Neural cell (in vitro differentiated cells): ENCODE results near the gene MAML3. TPM values are rescaled to one million over a fixed set of nuclear protein-coding genes. Genes with fewer than 3 reads are reported as not detected.

Experiments used
- H2AFZ ChIP-seq: fragments of 200-600, 300-800 bp; sonication (generic), shearing (Covaris generic); 2 replicates; pipeline ENCODE4 v1.6.0; 2014; ENCODE audit warnings: low read depth, mild to moderate bottlenecking, antibody characterized with exemption, low read length, moderate library complexity
- H3F3A ChIP-seq: fragments of 200-600 bp; shearing (Covaris generic); 2 replicates; pipeline ENCODE4 v1.6.1; 2016; ENCODE audit warnings: mild to moderate bottlenecking, moderate library complexity, mixed read lengths, antibody characterized with exemption, low read length; ENCODE audit not compliant: insufficient read depth, poor library complexity, severe bottlenecking
- H3K27ac ChIP-seq: fragments of 200-600, 300-800 bp; sonication (generic), shearing (Covaris generic); 2 replicates; pipeline ENCODE4 v1.5.1; 2014; ENCODE audit warnings: mild to moderate bottlenecking, low read length, moderate library complexity
- H3K27me3 ChIP-seq: fragments of 300-800, 200-600 bp; sonication (generic), shearing (Covaris generic); 2 replicates; pipeline ENCODE4 v1.6.0; 2014; ENCODE audit warnings: mild to moderate bottlenecking, low read depth, low read length, moderate library complexity; ENCODE audit not compliant: insufficient read depth
- H3K36me3 ChIP-seq: fragments of 300-800, 200-600 bp; sonication (generic), shearing (Covaris generic); 2 replicates; pipeline ENCODE4 v1.5.1; 2014; ENCODE audit warnings: mild to moderate bottlenecking, antibody characterized with exemption, low read length, moderate library complexity; ENCODE audit not compliant: insufficient read depth
- H3K4me2 ChIP-seq: fragments of 300-800, 200-600 bp; sonication (generic), shearing (Covaris generic); 2 replicates; pipeline ENCODE4 v1.6.0; 2014; ENCODE audit warnings: mild to moderate bottlenecking, low read length
- H3K4me3 ChIP-seq: fragments of 300-800, 200-600 bp; sonication (generic), shearing (Covaris generic); 2 replicates; pipeline ENCODE4 v1.5.1; 2014; ENCODE audit warnings: mild to moderate bottlenecking, low read length, moderate library complexity
- H3K79me2 ChIP-seq: fragments of 200-600 bp; shearing (Covaris generic); replicated peaks from 2 replicates; pipeline ENCODE4 v1.6.0; 2014; ENCODE audit warnings: mild to moderate bottlenecking, low read length, moderate library complexity; ENCODE audit not compliant: insufficient read depth
- H3K9ac ChIP-seq: fragments of 300-800, 200-600 bp; sonication (generic), shearing (Covaris generic); 2 replicates; pipeline ENCODE4 v1.6.1; 2016; ENCODE audit warnings: mild to moderate bottlenecking, low read length, mixed read lengths
- H3K9me2 ChIP-seq: fragments of 200-600 bp; shearing (Covaris generic); 2 replicates; pipeline ENCODE4 v1.6.1; 2016; ENCODE audit warnings: mild to moderate bottlenecking, low read length, mixed read lengths; ENCODE audit not compliant: insufficient read depth
- H3K9me3 ChIP-seq: fragments of 200-600, 300-800 bp; sonication (generic), shearing (Covaris generic); 2 replicates; pipeline ENCODE4 v1.6.1; 2016; ENCODE audit warnings: mild to moderate bottlenecking, mixed run types, low read length, moderate library complexity, mixed read lengths
- H4K20me1 ChIP-seq: fragments of 200-600 bp; shearing (Covaris generic); 2 replicates; pipeline ENCODE4 v1.6.1; 2016; ENCODE audit warnings: mild to moderate bottlenecking, mixed run types; ENCODE audit not compliant: insufficient read depth
- EP300 ChIP-seq: fragments of 450-650 bp; conservative IDR thresholded peaks from 2 replicates; pipeline ENCODE4 v1.6.1; 2014; ENCODE audit warnings: antibody characterized with exemption, mild to moderate bottlenecking, moderate library complexity; ENCODE audit not compliant: poor library complexity, severe bottlenecking
- EZH2 ChIP-seq: fragments of 200-600, 300-800 bp; shearing (Covaris generic), sonication (generic); IDR thresholded peaks from 2 replicates; pipeline ENCODE4 v1.6.1; 2014; ENCODE audit warnings: antibody characterized with exemption, low read length, borderline replicate concordance, mild to moderate bottlenecking; ENCODE audit not compliant: insufficient read depth, poor library complexity, severe bottlenecking
- MXI1 ChIP-seq: fragments of 450-650 bp; conservative IDR thresholded peaks from 2 replicates; pipeline ENCODE4 v1.6.1; 2014; ENCODE audit warnings: antibody characterized with exemption, mild to moderate bottlenecking; ENCODE audit not compliant: poor library complexity, severe bottlenecking
- POLR2AphosphoS5 ChIP-seq: IDR thresholded peaks from 2 replicates; pipeline ENCODE4 v1.6.1; 2012
- RAD21 ChIP-seq: fragments of 450-650 bp; conservative IDR thresholded peaks from 2 replicates; pipeline ENCODE4 v1.6.1; 2014; ENCODE audit warnings: antibody characterized with exemption, mild to moderate bottlenecking, moderate library complexity
- SMC3 ChIP-seq: fragments of 450-650 bp; conservative IDR thresholded peaks from 2 replicates; pipeline ENCODE4 v1.6.1; 2014; ENCODE audit warnings: antibody characterized with exemption, mild to moderate bottlenecking, moderate library complexity; ENCODE audit not compliant: poor library complexity
- TAF1 ChIP-seq: IDR thresholded peaks from 2 replicates; pipeline ENCODE4 v1.6.1; 2012; ENCODE audit warnings: low read depth
- polyA plus RNA-seq: library from polyadenylated mRNA; depleted of rRNA; stranded (reverse); fragments of >200 nt; gene quantifications from 2 replicates; pipeline ENCODE4 v1.2.3, GENCODE V29; 2014
- TF ChIP-seq, protein P1 (sequence below): IDR thresholded peaks from 2 replicates; pipeline ENCODE4 v1.6.1; 2012; ENCODE audit warnings: borderline replicate concordance
- TF ChIP-seq, protein P2 (sequence below): fragments of 450-650 bp; IDR thresholded peaks from 2 replicates; pipeline ENCODE4 v1.5.1; 2014; ENCODE audit warnings: antibody characterized with exemption, mild to moderate bottlenecking, moderate library complexity; ENCODE audit not compliant: poor library complexity, severe bottlenecking

Gene MAML3
- polyA plus RNA-seq, 1 donor from 2014 or later: 10.2 TPM

DNA sequence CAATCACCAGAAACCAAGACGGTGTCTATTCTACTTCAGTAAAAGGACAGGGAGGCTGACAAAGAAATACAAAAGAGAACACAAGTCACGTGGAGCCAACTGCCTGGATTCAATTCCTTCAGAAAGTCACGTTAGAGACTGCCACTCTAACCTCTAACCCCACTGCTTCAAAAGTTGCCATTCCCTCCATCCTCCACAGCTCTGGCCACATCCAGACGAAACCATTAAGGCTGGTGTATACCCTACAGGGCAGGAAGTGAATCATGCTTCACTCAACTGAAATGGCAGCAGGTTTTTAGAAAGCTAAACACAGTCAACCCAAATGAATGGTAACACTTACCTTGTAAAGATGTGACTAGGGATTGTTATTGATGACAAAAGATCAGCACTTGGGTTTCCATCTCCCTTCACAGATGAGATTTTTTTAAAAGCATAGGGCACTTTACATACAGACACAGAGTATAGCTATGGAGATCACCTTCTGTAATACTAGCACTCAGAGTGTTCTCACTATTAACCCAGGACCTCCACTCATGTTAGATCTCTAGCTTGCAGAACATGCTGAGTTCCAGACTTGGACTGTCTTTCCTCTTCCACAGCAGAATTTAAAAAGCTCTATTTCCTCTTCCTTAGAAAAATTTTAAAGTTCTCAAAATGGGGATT, 37.4 kb downstream of the MAML3 start:
- Histone ChIP-seq H3K4me2 (no peak overlapping the region), H3K27ac (no peak overlapping the region)

DNA sequence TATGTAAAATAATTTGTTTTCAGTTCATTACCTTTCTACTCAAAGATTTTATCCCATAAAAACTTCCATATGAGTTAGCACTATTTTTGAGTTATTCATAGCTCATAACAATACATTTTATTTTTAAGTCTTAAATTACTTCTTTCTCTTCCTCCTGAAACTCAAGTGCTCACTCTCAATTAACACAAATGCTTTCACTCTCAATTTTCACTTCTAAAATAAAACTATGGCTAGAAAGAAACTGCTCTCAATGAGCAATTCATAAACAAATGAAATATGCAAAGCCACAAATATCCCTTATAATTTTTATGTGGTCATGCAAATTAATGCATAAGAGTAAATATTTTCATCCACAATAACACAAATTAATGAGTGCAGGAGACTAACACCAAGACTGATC, 38.8 kb downstream of the MAML3 start:
- Histone ChIP-seq H3K4me2 (no peak overlapping the region), H3F3A (no peaks in the 10 kb centered on the region), H3K4me3 (no peak overlapping the region), H3K9me3 (no peaks in the 10 kb centered on the region), H3K79me2 (peaks cover 30% of the 10 kb centered on the region), H3K27me3 (no peaks in the 10 kb centered on the region), H4K20me1 (no peaks in the 10 kb centered on the region), H3K9ac (no peak overlapping the region), H3K36me3 (no peaks in the 10 kb centered on the region), H2AFZ (no peak overlapping the region), H3K27ac (no peak overlapping the region), H3K9me2 (no peaks in the 10 kb centered on the region)
- TF ChIP-seq POLR2AphosphoS5 (no peak), TAF1 (no peak), MXI1 (no peak), EZH2 (no peak), EP300 (no peak)
- TF ChIP-seq, protein P1, sequence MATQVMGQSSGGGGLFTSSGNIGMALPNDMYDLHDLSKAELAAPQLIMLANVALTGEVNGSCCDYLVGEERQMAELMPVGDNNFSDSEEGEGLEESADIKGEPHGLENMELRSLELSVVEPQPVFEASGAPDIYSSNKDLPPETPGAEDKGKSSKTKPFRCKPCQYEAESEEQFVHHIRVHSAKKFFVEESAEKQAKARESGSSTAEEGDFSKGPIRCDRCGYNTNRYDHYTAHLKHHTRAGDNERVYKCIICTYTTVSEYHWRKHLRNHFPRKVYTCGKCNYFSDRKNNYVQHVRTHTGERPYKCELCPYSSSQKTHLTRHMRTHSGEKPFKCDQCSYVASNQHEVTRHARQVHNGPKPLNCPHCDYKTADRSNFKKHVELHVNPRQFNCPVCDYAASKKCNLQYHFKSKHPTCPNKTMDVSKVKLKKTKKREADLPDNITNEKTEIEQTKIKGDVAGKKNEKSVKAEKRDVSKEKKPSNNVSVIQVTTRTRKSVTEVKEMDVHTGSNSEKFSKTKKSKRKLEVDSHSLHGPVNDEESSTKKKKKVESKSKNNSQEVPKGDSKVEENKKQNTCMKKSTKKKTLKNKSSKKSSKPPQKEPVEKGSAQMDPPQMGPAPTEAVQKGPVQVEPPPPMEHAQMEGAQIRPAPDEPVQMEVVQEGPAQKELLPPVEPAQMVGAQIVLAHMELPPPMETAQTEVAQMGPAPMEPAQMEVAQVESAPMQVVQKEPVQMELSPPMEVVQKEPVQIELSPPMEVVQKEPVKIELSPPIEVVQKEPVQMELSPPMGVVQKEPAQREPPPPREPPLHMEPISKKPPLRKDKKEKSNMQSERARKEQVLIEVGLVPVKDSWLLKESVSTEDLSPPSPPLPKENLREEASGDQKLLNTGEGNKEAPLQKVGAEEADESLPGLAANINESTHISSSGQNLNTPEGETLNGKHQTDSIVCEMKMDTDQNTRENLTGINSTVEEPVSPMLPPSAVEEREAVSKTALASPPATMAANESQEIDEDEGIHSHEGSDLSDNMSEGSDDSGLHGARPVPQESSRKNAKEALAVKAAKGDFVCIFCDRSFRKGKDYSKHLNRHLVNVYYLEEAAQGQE: no peak
- TF ChIP-seq, protein P2, sequence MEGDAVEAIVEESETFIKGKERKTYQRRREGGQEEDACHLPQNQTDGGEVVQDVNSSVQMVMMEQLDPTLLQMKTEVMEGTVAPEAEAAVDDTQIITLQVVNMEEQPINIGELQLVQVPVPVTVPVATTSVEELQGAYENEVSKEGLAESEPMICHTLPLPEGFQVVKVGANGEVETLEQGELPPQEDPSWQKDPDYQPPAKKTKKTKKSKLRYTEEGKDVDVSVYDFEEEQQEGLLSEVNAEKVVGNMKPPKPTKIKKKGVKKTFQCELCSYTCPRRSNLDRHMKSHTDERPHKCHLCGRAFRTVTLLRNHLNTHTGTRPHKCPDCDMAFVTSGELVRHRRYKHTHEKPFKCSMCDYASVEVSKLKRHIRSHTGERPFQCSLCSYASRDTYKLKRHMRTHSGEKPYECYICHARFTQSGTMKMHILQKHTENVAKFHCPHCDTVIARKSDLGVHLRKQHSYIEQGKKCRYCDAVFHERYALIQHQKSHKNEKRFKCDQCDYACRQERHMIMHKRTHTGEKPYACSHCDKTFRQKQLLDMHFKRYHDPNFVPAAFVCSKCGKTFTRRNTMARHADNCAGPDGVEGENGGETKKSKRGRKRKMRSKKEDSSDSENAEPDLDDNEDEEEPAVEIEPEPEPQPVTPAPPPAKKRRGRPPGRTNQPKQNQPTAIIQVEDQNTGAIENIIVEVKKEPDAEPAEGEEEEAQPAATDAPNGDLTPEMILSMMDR: no peak

More for the DNA sequence above, 37.4 kb downstream of the MAML3 start:
- no peaks in the 10 kb centered on the region for H3K9me2 ChIP-seq
- no peak overlapping the region for H2AFZ ChIP-seq
- no peak overlapping the region for H3K9ac ChIP-seq
- H3K9me3 ChIP-seq: no peaks in the 10 kb centered on the region
- no peaks in the 10 kb centered on the region for H4K20me1 ChIP-seq
- no peak overlapping the region for H3K4me3 ChIP-seq
- TF ChIP-seq POLR2AphosphoS5: no peak
- TF ChIP-seq, protein P1: no peak
- TF ChIP-seq EP300: no peak
- TF ChIP-seq TAF1: no peak
- TF ChIP-seq, protein P2: no peak
- no peak for TF ChIP-seq SMC3
- no peak for TF ChIP-seq MXI1
- TF ChIP-seq RAD21: no peak
- TF ChIP-seq EZH2: no peak
- no peaks in the 10 kb centered on the region for H3F3A ChIP-seq
- H3K79me2 ChIP-seq: peaks cover 30% of the 10 kb centered on the region
- H3K27me3 ChIP-seq: no peaks in the 10 kb centered on the region
- no peaks in the 10 kb centered on the region for H3K36me3 ChIP-seq
